GM21825 (cell line): Measurements from ENCODE around the gene MOB3B.
"Not testable (repeated sequence)": the region's sequence is repeated elsewhere in the genome, so short reads cannot be mapped to it uniquely, and the experiment has no call there.

Experiments used
- ATAC-seq: cut with Tn5 transposase; IDR thresholded peaks from one replicate; pipeline ENCODE4 v1.9.1; 2021; ENCODE audit warnings: mild to moderate bottlenecking, moderate library complexity; ENCODE audit not compliant: unreplicated experiment

Gene MOB3B

DNA sequence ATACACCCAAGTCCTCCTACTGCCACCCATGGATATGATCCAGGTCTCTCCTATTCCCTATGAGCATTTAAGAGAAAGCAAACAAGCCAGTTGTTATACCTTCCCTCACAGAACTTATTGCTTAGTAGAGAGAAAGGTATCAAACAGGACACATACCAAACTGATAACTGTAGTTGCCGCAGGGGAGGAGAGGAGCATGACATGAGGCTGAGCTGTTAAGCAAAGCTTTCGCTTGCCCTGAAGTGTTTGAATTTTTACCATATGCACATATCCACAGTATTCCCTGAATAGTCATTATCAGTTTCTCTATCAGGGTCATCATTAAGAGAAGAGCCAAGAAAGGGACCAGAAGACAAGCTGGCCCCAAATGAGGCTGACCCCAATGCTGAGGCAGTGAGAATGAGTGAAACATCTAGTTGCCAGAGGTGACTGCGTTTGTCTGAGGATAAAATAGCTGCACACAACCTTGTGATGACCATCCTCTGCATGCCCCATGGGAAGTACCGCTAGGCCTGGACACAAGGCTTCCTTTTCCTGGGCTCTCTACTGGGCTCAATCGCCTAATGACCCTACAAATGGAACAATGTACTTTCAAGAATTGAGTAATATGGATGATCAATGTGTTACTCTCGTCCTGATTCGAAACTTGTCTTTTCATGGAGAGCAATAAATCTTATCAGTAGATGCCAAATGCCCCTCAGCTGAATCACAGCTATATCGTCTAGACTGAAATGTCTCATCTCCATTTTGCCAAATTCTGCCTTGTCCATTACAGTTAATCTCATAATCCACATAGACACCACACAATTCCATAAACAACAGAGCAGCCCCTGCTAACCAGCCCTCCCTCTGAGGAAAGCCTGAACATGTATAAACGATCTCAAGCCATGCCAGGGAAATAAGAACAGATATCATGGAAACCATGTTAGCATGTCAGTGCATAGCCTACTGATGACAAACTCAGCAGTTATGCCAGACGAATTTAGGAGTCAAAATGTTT is 9.8 kb downstream of the MOB3B start:
- no peak for ATAC-seq

DNA sequence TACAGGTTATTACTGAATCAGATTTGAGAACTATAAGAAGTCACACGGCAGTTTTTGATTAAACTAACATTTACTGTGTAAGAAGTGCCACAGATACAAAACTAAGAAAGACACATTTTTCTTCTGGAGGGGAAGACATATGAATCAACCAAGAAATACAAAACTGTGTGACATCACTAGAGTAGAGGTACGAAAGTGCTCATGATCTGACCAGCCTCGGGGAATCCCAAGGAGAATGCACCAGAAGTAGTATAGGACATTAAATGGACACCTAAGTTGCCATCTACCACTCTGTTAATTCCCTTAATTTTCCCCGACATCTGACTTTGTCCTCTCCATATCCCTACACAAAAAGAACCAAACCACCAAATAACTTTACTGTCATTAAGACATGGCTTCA is 10.8 kb downstream of the MOB3B start:
- ATAC-seq, result no peak

DNA sequence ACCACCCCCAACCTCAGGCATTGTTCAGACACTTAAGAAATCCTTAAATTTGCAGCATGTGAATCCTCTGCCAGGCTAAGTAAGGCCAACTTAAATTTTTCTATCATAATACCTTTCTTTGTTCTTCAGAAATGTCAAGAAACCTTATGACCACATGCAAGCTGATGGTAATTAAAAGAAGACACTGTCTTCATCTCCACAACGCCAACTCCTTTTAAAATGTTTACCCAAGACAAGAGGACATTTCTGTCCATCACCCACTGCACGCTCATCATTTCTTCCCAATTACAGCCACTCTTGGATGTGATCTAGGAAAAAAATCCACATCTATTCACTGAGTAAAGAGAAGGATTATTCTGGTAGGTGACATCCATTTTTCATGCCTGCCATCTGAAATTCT is 11.6 kb downstream of the MOB3B start:
- no peak for ATAC-seq

DNA sequence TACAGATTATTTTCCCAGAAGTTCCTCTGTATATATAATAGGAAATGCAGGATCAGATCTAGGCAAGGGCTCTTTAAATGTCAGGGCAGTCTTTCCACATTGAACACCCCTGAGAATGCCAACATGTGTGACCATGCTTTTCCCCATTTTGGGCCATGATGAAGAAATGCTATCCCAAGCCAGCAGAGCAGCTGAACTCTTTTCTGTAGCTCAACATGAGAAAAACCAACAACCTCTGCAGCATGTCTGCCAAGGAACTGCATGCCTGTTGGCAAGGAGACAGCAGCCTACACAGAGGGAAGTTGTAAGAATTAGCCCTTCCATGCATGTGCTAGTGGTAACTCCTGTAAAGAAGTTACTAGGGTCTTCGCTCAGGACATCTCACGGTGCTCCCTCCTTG is 15.1 kb downstream of the MOB3B start:
- no peak for ATAC-seq

DNA sequence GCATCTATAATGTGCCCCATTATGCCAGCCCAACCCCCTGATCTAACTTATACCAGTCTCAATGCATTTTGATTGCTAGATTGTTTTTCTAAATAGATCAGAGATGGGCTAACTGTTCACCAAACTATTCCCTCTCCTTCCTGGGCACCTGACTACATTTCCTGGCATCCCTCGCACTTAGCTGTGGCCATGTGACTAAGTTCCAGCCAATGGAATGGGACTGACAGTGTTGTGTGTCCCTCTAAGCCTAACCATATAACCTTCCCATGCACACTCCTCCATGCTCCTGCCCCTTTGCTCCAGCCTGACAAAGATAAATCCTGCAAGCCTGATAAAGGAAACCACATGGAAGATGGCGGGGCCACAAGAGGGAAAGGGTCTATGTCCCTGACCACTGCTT is 17.8 kb downstream of the MOB3B start:
- no peak for ATAC-seq

DNA sequence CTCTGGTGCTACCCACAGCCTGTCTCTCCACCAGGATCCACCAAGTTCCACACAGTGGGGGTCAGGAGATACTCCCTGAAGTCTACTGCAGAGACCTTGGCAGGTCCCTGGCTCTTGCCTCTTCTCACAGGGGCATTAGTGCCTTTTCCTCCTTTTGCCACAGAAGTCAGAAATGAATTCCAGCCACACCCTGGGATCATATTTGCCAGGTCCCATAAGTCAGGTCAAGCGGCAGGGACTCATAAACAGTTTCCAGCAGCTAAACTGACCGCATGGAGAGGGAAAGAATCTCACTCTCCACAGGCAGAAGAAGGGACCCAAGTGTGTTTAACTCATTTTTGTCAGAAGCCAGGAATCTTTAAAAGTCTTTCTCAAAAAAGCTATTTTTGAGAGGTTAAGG is 18.8 kb downstream of the MOB3B start:
- no peak for ATAC-seq

DNA sequence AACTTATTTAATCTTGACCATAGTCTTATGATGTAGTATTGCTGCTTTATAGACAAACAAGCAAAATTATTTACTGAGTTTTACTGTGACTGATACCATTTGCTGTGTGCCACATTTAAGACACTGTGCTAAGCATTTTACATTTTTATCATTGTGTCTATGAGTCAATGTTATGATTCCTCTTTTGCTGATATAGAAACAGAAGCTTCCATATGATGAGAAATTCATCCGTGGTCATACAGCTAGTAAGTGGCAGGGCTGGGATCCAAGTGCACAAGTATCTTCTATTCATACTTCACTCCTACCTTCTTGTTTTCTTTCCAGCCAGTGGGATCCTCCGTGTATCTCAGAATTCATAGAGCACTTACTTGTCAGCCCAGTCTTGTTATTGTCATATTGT is 22.6 kb downstream of the MOB3B start:
- no peak for ATAC-seq

DNA sequence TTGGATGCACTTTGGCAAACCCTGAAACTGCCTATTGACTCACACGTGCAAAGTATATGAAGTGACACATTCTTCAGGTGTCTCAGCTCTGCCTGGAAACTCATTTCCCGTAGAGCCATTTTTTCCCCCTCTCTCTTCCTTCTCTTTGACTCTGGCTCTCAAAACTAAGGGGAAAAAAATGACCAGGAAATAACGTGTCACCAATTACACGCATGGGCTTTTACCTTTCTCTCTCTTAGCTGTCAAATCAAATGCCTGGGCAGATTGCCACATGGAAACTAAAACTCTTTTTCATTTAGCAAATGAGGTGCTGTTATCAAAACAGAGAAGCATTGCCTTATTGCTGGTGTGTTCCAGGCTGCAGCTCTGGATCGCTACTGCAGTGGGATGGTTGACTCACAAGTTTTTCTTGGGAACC is 23.9 kb downstream of the MOB3B start:
- ATAC-seq, result no peak

DNA sequence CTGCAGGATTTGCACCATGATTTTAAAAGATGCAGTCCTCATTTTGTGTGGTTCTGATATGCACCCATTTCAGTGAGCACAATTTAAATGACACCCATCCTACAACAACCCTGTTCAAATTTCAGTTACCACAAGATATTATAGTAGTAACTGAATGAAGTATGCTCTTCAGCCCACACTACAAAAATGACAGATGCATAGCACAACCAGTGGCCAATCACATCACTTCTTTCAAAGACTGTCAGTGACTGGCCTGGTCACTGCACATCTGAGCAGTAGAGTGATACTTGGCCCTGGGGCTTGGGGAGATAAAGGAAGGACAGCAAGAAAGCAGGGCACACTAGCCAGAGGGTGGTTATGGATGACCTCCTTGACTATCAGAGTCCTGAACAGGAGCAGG is 25.4 kb downstream of the MOB3B start:
- ATAC-seq, result no peak

DNA sequence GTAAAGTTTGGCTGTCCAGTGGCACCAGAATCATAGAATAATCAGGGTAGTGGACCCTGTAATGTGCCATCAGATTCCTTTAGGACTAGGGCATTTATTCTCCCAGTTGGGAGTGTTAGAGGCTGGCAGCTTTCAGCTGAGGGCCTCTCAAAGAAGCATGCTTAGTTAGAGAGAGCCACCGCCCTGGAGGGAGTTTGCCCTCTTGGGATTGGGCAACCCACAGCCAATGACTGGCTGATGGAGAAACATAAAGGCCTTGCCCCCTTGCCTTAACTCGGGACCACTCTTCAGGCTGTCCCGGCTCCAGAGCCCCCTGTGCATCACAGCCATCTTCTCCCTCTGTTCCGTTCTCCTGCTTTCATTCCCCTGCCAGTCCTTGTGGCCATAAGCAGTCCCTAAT is 26.0 kb downstream of the MOB3B start:
- ATAC-seq, result no peak

DNA sequence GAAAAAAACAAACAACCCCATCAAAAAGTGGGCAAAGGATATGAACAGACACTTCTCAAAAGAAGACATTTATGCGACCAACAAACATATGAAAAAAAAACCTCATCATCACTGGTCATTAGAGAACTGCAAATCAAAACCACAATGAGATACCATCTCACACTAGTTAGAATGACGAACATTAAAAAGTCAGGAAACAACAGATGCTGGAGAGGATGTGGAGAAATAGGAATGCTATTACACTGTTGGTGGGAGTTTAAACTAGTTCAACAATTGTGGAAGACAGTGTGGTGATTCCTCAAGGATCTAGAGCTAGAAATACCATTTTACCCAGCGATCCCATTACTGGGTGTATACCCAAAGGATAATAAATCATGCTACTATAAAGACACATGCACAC is 28.7 kb downstream of the MOB3B start:
- ATAC-seq, result not testable (repeated sequence)

DNA sequence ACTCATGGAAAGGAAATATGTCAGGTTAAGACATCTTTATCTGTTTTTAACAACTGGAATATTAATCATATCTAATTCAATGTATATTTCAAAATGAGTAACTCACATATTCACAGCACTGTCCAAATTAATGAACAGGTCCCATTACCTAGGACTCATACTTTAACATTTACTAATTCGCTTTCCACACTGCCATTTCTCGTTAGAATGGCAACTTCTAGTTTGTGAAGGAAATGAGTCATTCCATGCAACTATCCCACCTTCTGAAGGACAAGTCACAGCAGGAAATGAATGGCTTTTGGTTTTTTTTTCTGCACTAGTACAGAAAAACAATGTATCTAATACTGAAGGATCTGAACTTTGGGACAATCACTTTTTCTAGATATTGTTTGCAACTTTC is 30.2 kb downstream of the MOB3B start:
- peak; percentile 84 for ATAC-seq

DNA sequence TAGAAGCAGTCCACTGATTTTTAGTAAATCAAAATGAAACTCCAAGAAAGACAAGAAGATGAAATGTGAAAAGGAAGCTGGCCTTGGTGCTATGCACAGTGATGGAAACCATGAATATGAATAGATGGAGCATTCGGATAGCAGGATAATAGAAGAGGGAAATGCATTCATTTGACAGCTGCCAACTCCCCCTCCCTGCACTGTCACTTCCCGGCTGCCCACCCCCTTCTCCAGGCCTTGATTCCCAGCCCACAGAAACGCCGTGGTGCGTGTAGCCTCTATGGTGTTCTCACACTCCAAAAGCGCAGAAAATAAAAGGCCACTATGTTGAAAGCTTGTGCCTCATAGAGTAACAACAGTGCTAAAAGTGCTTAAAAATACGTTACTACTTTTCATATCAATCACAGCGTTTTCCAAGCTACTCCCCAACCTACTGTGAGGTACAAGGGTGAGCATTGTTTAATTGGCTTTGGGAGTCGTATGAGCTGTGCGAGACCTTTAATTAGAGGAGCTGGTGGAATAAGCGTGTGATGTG is 31.7 kb downstream of the MOB3B start:
- ATAC-seq, result no peak

DNA sequence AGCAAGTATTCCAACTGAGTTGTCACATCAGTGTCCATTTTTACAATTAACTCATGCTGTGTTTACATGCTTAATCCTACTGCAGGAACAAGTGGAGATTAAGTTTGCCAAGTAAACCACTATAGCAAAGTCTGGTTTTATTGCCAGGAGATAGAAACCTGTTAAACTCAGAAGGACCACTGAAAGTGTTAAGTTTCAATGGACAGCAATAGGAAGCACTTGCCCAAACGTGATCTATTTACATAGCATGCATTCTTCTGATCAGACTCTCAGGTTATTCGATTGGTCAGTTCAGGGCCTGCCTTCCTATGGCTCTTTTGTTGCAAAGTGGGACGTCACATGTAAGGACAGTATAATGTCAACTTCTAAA is 33.5 kb downstream of the MOB3B start:
- no peak for ATAC-seq

DNA sequence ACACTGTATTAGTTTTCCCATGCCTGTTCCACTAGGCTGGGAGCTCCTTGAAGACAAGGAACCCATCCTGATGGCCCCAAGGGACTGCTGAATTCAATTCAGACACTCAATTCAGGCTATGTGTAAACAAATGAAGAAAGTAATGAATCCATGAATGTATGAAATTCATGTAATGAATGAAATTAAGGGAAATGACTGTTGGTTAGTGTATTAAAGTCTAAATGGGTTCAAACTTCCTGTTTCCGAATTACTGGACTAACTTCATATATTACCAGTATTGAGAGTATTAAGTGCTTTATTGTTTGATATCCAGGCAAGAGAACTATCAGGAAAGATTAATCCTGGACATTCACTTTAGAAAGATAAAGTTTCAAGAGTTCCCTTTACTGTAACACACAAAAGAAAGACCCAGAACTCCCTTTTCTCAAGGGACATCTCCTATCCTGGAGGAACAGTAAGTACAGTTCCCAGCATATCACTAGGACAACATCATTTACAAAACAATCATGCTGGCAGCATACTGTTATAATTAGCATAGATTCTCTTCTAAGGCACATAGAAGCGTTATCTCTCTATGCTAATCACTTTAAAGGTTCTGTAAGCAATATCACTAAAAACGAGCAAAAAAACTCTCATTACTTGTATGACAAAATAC is 34.0 kb downstream of the MOB3B start:
- no peak for ATAC-seq

DNA sequence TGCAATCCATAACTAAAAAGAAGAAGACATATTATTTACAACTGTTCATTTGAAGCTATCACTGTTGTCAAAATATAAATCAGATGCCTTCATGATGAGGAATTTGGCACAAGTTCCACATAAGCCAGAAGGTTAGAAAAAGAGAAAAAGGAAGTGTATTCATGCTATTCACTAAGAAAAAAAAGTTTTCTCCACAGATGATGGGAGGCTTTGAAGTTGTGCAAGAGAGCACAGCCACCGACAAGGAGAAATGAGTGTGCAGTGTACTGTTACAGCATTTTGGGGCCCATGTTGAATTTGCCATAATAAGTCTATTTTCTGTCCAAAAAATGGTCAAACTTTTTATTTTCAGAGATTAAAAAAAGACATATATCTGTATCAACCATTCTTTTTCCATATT is 38.5 kb downstream of the MOB3B start:
- no peak for ATAC-seq

DNA sequence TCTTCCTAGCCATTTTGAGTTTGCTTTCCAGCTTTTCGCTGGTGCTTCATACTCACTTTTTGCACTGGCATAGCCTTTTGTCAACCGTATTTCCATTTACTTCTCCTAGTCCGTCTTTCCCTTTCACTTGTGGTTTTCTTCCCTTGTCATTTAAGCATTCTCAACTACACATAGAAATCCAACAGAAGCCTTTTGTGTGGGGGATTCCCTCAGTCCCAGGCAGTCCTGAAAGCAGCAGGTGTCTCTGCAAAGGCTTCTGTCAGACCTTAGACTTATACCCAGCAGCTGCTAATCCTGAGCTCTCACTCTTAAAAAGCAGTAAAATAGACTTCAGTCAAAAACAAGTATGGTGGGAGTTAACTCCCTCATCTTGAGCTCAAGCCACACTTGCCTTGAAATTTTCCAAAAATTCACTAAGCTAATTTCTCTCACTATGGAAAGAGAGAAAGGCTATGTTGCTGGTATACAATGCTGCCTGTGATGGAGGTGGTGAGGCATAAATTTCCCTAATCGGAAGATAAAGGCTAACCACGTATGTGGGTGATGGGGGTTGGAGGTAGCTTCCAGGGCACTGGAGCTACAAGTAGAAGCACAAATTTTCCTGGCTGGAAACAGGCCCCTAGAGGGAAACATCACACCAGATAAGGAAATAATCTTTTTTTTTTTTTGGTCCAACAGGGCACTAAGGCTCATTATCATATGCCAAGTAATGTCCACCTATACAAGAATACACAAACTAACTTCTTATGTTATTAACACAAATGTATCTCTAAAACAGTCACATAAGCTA is 40.3 kb downstream of the MOB3B start:
- ATAC-seq, result peak; percentile 83

DNA sequence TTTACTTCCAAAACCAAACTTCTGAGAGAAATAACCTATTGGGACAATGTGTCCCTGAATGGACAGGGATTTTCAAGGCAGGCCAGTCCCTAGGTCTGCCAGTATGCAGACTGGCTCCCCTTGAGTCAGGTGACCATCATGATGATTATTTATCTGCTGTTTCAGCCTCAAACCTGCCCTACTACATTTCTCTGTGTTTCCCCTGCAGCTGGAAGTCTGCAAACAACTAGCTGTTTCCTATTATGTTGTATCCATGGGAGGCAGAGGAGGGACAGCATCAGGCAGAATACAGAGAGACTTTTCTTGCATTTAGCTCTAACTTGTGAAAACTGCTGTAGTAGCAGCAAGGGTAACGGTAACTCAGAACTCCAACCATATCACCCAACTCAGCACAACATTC is 41.7 kb downstream of the MOB3B start:
- ATAC-seq, result no peak

DNA sequence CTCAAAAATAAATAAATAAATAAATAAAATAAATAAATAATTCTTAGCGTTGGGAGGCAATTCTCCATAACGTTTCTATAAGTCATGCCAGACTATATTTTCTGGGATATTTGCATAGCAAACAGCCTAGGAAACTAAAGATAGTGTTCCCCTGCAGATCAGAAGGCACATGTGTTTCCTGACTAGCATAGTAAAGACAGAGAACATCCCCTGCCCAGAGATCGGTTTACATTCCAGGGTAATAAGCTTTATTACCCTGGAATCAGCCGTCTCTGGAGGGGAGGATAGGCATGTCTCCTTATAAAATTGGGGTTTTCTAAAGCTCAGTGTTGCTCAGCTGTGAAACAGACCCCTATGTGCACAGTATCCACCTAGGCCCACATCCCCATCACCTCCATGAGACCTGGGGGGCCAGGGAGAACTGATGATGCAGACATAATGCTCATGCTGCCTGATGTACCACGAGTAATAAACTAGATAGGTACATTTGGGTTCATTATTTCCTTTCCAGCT is 42.4 kb downstream of the MOB3B start:
- no peak for ATAC-seq

DNA sequence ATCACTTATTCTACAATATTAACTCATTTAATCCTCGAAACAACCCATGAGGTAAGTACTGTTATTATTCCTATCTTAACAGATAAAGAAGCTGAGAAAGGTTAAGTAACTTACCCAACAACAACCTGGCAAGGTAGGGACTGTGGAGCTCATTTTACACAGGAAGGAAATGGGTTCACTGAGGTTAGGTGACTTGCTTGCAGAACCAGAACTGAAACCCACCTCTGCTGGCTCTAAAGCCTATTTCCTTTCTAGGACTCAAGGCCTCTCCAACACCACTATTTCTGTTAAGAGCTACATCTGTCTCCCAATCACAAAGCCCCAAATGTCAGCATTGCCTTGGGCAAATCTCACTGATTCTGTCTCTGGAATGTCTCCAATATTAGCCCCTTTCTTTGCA is 44.5 kb downstream of the MOB3B start:
- peak; percentile 78 for ATAC-seq

DNA sequence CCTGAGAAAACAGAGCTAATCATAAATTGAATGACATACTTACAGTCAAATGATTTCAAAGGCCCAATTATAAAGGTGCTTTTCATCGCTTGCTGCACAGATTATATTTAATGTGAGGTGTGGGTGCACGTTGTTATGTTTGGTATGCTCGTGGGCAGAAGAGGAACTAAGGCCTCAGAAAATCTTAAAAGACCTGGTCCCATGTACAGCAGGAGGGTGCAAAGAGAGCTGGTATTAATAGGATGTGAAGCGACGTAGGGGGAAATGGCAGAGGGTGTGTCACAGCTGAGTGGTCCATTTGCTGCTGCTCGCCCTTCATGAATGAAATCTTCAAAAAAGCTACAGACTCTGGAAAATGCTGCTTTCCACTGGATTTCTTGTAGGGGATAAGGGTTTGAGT is 46.0 kb downstream of the MOB3B start:
- no peak for ATAC-seq
